Large intestine (tissue), 3 donors: ENCODE measurements around the gene TSPAN18. TPM values are rescaled to one million over a fixed set of nuclear protein-coding genes. Genes with fewer than 3 reads are reported as not detected.

Experiments
- DNase-seq, 2 donors: peaks; one replicate each; pipeline versions ENCODE4 v3.0.0 to v3.0.0-alpha.2; 2013
- H3K27ac ChIP-seq: one replicate; pipeline ENCODE4 v1.5.1; 2013; ENCODE audit warnings: low read length
- H3K27me3 ChIP-seq: 2 replicates; pipeline ENCODE4 v1.6.1; 2013; ENCODE audit warnings: low read length; ENCODE audit not compliant: control insufficient read depth, insufficient read depth
- H3K36me3 ChIP-seq: 2 replicates; pipeline ENCODE4 v1.6.1; 2013; ENCODE audit warnings: low read length; ENCODE audit not compliant: control insufficient read depth, insufficient read depth
- H3K4me1 ChIP-seq: one replicate; pipeline ENCODE4 v1.6.1; 2013; ENCODE audit warnings: low read length; ENCODE audit not compliant: control insufficient read depth, insufficient read depth
- H3K4me3 ChIP-seq: one replicate; pipeline ENCODE4 v1.5.1; 2013; ENCODE audit warnings: low read length
- H3K9me3 ChIP-seq: one replicate; pipeline ENCODE4 v1.6.1; 2013; ENCODE audit warnings: mild to moderate bottlenecking, low read depth, low read length, moderate library complexity; ENCODE audit not compliant: control insufficient read depth
- WGBS: methylation state at CpG from one replicate; pipeline ENCODE4 v1.1.5; 2013; ENCODE audit warnings: low lambda C conversion rate; ENCODE audit not compliant: insufficient coverage; 5-methylcytosine and 5-hydroxymethylcytosine counted together
- polyA plus RNA-seq: library from polyadenylated mRNA; unstranded; fragments of 120-200 nt; gene quantifications from one replicate; pipeline ENCODE4 v1.2.1, GENCODE V29; 2013

TSPAN18 gene
- polyA plus RNA-seq, 1 donor: 59.1 TPM

DNA sequence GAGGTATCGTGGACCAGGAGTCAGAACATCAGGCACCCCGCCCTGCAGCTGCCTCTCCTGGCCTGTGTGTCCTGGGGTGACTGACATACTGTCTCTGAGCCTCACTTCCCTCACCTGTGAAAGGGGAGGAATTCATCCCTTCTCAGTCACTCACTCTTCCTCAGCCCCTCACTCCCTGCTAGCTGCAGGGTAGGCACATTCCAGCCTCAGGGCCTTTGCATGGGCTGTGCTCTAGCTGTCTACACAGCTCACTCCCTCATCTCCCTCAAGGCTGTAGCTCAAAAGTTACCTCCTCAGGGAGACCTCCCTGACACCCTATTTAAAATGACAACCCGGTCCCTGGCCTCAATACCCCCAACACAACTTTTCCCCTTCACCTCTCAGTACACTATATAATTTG lies 221.4 kb downstream of the TSPAN18 start:
- Histone ChIP-seq H3K27me3 (no peaks in the 10 kb centered on the region), H3K4me1 (peaks cover 35% of the 10 kb centered on the region), H3K27ac (no peak overlapping the region), H3K4me3 (no peak overlapping the region), H3K9me3 (no peaks in the 10 kb centered on the region), H3K36me3 (peaks cover 15% of the 10 kb centered on the region)
- 60% methylated on average over 1 of the region's 3 CpGs for WGBS
- no peak for DNase-seq

- peaks cover 26% of the 10 kb centered on the region for H3K4me1 ChIP-seq
- no CpG with 5 or more reads among the region's 57 CpGs for WGBS
- DNase-seq: peak in 1 of 2 donors; percentile 71
Observed at GRCh38 chr11:44949160-44950030, 222.6 kb downstream of the TSPAN18 start.

DNA sequence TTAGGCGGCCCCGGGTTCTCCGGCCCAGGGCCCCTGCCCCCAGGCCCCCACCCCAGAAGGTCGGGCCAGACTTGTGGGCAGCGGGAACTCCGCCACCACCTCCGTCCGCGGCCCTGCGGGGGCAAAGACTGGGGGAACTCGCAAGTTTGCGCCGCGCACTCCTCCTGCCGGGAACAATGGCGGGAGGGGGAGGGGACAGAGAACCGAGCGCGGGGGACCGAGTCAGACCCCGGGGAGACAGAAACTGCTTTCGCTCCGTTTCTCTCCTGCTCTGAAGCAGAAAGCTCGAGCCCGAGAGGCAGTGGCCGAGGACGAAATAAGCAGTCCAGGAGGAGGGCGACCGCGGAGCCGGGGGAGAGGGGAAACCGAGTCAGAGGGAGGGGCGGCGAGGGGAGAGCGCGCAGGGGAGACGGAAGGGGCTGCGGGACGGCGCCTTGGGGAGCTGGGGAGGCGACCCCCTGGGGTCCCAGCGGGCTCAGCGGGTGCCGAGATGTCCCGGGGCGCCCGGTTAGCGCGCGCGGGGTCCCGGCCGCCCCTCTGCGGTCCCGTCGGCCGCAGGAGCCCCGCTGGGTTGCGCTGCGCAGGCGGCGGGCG lies 223.4 kb downstream of the TSPAN18 start:
- DNase-seq: peak in 1 of 2 donors; percentile 51
- peak overlapping the region; percentile 54 for H3K27ac ChIP-seq
- H3K27me3 ChIP-seq: no peaks in the 10 kb centered on the region
- peak overlapping the region; percentile 92 for H3K4me3 ChIP-seq
- no CpG with 5 or more reads among the region's 63 CpGs for WGBS
- peaks cover 13% of the 10 kb centered on the region for H3K36me3 ChIP-seq
- H3K9me3 ChIP-seq: no peaks in the 10 kb centered on the region
- H3K4me1 ChIP-seq: peaks cover 32% of the 10 kb centered on the region

More at GRCh38 chr11:44949160-44950030, 222.6 kb downstream of the TSPAN18 start:
- H3K9me3 ChIP-seq: no peaks in the 10 kb centered on the region
- H3K36me3 ChIP-seq: peaks cover 15% of the 10 kb centered on the region
- no peaks in the 10 kb centered on the region for H3K27me3 ChIP-seq
- peak overlapping the region; percentile 54 for H3K27ac ChIP-seq
- H3K4me3 ChIP-seq: peak overlapping the region; percentile 92

GRCh38 chr11:44950625-44951476 lies 224.1 kb downstream of the TSPAN18 start, which contains the start of gene TP53I11:
Gene TP53I11, minus strand, starts transcription at chr11:44950883. Its CDS starts 12,548 bp downstream, at chr11:44938335.
- peaks cover 9% of the 10 kb centered on the region for H3K36me3 ChIP-seq
- H3K27ac ChIP-seq: peak within 1 kb of the TSS; percentile 54
- DNase-seq: peak; percentile 63 to 78
- H3K4me3 ChIP-seq: peak within 1 kb of the TSS; percentile 92
- peaks cover 39% of the 10 kb centered on the region for H3K4me1 ChIP-seq
- WGBS: no CpG with 5 or more reads among the region's 83 CpGs
- H3K27me3 ChIP-seq: no peaks in the 10 kb centered on the region
- no peaks in the 10 kb centered on the region for H3K9me3 ChIP-seq

DNA sequence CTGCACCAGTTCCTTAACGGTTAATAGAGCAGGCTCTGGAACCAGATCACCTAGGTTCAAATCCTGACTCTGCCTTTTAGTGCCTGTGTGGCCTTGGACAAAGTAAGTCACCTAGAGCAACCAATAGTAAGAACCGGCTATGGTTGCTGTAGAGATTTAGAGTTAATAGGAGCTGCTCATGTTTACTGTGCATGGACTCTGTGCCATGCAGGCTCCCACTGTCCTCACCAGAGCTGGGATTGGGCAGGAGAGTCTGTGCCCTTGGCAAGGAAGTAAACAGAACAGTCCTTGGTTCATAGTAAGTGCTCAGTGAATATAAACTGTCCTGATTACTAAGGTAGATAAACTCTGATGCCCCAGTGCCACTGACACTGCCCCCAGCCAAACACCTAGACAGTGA lies 225.3 kb downstream of the TSPAN18 start:
- no peak overlapping the region for H3K4me3 ChIP-seq
- DNase-seq: no peak
- no peaks in the 10 kb centered on the region for H3K36me3 ChIP-seq
- no CpG with 5 or more reads among the region's 2 CpGs for WGBS
- no peaks in the 10 kb centered on the region for H3K9me3 ChIP-seq
- no peaks in the 10 kb centered on the region for H3K27me3 ChIP-seq
- H3K27ac ChIP-seq: peak overlapping the region; percentile 8
- H3K4me1 ChIP-seq: peaks cover 50% of the 10 kb centered on the region

DNA sequence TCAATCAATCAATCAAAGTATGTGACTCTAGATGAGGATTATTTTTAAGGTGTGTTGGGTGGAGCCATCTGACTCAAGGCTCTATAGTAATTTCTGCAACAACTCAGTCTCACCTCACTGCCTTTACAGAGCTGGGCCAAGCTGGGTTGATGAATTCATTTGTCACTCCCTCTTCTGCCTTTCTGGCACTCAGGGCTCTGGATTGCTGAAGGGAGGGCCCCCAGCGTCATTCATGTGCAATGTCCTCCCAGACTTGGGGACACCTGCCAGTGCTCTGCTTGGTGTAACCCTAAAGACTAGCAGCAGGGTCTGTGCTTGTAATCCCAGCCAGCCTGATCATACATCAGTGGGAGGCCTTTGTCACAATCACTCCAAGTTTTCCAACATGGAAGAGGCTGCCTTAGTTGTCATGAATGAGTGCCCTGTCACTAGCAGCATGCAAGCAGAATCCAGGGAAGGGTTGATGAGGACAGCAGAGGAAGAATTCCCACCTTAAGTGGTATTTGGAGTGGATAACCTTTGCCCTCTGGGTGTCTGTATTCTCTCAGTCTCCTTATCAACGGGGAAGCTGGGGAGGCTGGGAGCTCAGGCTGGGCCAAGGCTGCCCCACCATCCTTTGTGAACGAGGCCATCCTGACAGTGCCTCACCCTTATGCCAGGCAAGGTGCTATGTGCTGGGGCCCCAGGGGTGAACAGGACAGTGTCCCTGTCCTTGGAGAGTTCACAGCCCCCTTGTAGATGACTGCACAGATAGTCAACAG lies 225.9 kb downstream of the TSPAN18 start:
- no CpG with 5 or more reads among the region's 3 CpGs for WGBS
- Histone ChIP-seq H3K27me3 (no peaks in the 10 kb centered on the region), H3K9me3 (no peaks in the 10 kb centered on the region), H3K4me1 (peaks cover 56% of the 10 kb centered on the region), H3K4me3 (no peak overlapping the region), H3K36me3 (no peaks in the 10 kb centered on the region), H3K27ac (peak overlapping the region; percentile 8)
- DNase-seq: peak in 1 of 2 donors; percentile 49

- H3K4me1 ChIP-seq: peaks cover 66% of the 10 kb centered on the region
- H3K36me3 ChIP-seq: no peaks in the 10 kb centered on the region
- no peaks in the 10 kb centered on the region for H3K9me3 ChIP-seq
- no peaks in the 10 kb centered on the region for H3K27me3 ChIP-seq
- no peak overlapping the region for H3K4me3 ChIP-seq
- DNase-seq: no peak
- peak overlapping the region; percentile 78 for H3K27ac ChIP-seq
- whole genome bisulfite sequencing: no CpG with 5 or more reads among the region's 12 CpGs
Observed at GRCh38 chr11:44954051-44954906, 227.5 kb downstream of the TSPAN18 start.

DNA sequence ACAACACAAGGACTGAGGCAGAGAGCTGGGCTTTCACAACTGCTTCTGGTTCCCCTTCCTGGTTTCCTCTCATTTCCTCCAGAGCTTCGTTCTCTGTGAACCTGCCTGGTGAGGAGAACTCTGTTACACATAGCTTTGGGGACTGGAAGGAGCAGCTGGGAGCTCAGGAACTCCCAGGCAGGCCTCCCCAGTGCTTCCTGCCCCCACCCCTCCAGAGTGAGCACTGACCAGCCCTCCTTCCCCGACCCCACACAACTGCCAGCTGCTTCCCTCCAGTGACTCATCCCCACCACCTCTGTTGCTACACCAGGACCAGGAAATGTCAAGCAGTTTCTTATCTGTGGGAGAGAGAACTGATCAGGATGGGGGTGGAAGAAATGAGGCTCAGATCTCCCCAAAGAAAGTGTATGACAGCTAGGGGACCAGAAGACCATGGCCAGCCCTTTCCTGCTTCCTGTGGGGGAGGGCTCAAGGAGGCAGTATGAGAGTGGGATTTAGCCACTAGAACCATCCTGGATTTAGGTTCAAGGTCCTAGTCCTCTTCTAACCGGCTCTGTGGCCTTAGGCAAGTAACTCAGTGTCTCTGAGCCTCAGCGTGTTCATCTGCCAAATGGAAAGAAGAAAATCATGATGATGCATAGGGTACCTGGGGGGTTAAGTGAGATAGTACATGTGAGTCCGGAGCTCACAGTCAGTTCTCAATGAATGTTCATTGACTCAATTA lies 228.4 kb downstream of the TSPAN18 start:
- peak; percentile 84 to 90 for DNase-seq
- Histone ChIP-seq H3K4me1 (peaks cover 68% of the 10 kb centered on the region), H3K4me3 (no peak overlapping the region), H3K36me3 (no peaks in the 10 kb centered on the region), H3K27me3 (no peaks in the 10 kb centered on the region), H3K27ac (peak overlapping the region; percentile 78), H3K9me3 (no peaks in the 10 kb centered on the region)
- 100% methylated on average over 1 of the region's 5 CpGs for WGBS
